CD14-positive monocyte (primary cell): ENCODE results near the gene MRS2. TPM values are rescaled to one million over a fixed set of nuclear protein-coding genes. Genes with fewer than 3 reads are reported as not detected.

Source experiments
- DNase-seq, 3 donors: peaks; one replicate each; pipeline ENCODE4 v3.0.0-alpha.2; 2011 to 2022
- H2AFZ ChIP-seq: 2 replicates; pipeline ENCODE4 v1.6.0; 2012; ENCODE audit warnings: mild to moderate bottlenecking, low read depth, low read length, inconsistent platforms; ENCODE audit not compliant: insufficient read depth, poor library complexity, severe bottlenecking
- H3K27ac ChIP-seq, 2 donors: 1 replicate in 1 of 2; 2 replicates in 1 of 2; pipeline ENCODE4 v1.5.1; 2012 to 2013; ENCODE audit warnings: low read length in 2 of 2, control low read depth in 1 of 2, inconsistent platforms in 1 of 2, low read depth in 1 of 2, mild to moderate bottlenecking in 1 of 2
- H3K27me3 ChIP-seq, 2 donors: one replicate each; pipeline versions ENCODE4 v1.6.0 to v1.6.1; 2011 to 2013; ENCODE audit warnings: low read length in 2 of 2; ENCODE audit not compliant: control insufficient read depth in 2 of 2, insufficient read depth in 2 of 2
- H3K36me3 ChIP-seq, 2 donors: replicated peaks in 1 of 2; 1 replicate in 1 of 2; 2 replicates in 1 of 2; pipeline versions ENCODE4 v1.5.1 to v1.6.1; 2012 to 2013; ENCODE audit warnings: low read length in 2 of 2, control low read depth in 1 of 2, inconsistent platforms in 1 of 2, mild to moderate bottlenecking in 1 of 2; ENCODE audit not compliant: insufficient read depth in 2 of 2, control insufficient read depth in 1 of 2
- H3K4me1 ChIP-seq, 2 donors: 1 replicate in 1 of 2; 2 replicates in 1 of 2; pipeline versions ENCODE4 v1.5.1 to v1.6.1; 2012 to 2013; ENCODE audit warnings: low read length in 2 of 2, control low read depth in 1 of 2, inconsistent platforms in 1 of 2, mild to moderate bottlenecking in 1 of 2, moderate library complexity in 1 of 2; ENCODE audit not compliant: insufficient read depth in 2 of 2, control insufficient read depth in 1 of 2
- H3K4me2 ChIP-seq: replicated peaks from 2 replicates; pipeline ENCODE3; 2012; ENCODE audit warnings: low read length, moderate library complexity, mild to moderate bottlenecking; ENCODE audit not compliant: poor library complexity, severe bottlenecking; ENCODE audit errors: extremely low read depth
- H3K4me3 ChIP-seq, 3 experiments: fragments of 200-600 bp in 1 of 3; sonication (generic) in 1 of 3; replicated peaks in 1 of 3; 1 replicate in 2 of 3; 2 replicates in 1 of 3; pipeline ENCODE4 v1.5.1; 2011 to 2013; ENCODE audit warnings: low read length in 3 of 3, mild to moderate bottlenecking in 3 of 3, control low read depth in 2 of 3, low read depth in 2 of 3, inconsistent platforms in 1 of 3, moderate library complexity in 1 of 3
- H3K79me2 ChIP-seq: 2 replicates; pipeline ENCODE4 v1.6.0; 2012; ENCODE audit warnings: mild to moderate bottlenecking, control low read depth, inconsistent platforms, low read length, moderate library complexity; ENCODE audit not compliant: insufficient read depth
- H3K9ac ChIP-seq: 2 replicates; pipeline ENCODE4 v1.6.0; 2017; ENCODE audit warnings: low read length, mild to moderate bottlenecking; ENCODE audit not compliant: insufficient read depth, poor library complexity, severe bottlenecking
- H3K9me3 ChIP-seq, 2 donors: replicated peaks in 1 of 2; 1 replicate in 1 of 2; 2 replicates in 1 of 2; pipeline versions ENCODE4 v1.5.1 to v1.6.1; 2012 to 2013; ENCODE audit warnings: low read length in 2 of 2, control low read depth in 1 of 2; ENCODE audit not compliant: control insufficient read depth in 1 of 2, insufficient read depth in 1 of 2
- H4K20me1 ChIP-seq: 2 replicates; pipeline ENCODE4 v1.6.0; 2012; ENCODE audit warnings: mild to moderate bottlenecking, low read length, control low read depth, moderate library complexity; ENCODE audit not compliant: insufficient read depth
- H3K27ac Mint-ChIP-seq, 7 donors: one replicate each; pipeline ENCODE4 v1.8.0; 2020; ENCODE audit warnings: mild to moderate bottlenecking in 7 of 7, mixed read lengths in 7 of 7, moderate library complexity in 6 of 7, inconsistent platforms in 2 of 7
- H3K27me3 Mint-ChIP-seq, 3 donors: one replicate each; pipeline ENCODE4 v1.8.0; 2021 to 2022; ENCODE audit warnings: low read depth in 3 of 3, mild to moderate bottlenecking in 3 of 3, mixed read lengths in 3 of 3, moderate library complexity in 3 of 3, inconsistent platforms in 1 of 3
- H3K36me3 Mint-ChIP-seq, 2 donors: one replicate each; pipeline ENCODE4 v1.8.0; 2020; ENCODE audit warnings: mixed read lengths in 2 of 2, inconsistent platforms in 1 of 2, mild to moderate bottlenecking in 1 of 2
- H3K4me1 Mint-ChIP-seq: one replicate; pipeline ENCODE4 v1.8.0; 2020; ENCODE audit warnings: mild to moderate bottlenecking, mixed read lengths
- H3K4me3 Mint-ChIP-seq, 2 donors: one replicate each; pipeline ENCODE4 v1.8.0; 2020; ENCODE audit warnings: mild to moderate bottlenecking in 2 of 2, mixed read lengths in 2 of 2, moderate library complexity in 1 of 2
- H3K9me3 Mint-ChIP-seq, 7 donors: one replicate each; pipeline ENCODE4 v1.8.0; 2020 to 2022; ENCODE audit warnings: mixed read lengths in 7 of 7, mild to moderate bottlenecking in 6 of 7, moderate library complexity in 6 of 7, inconsistent platforms in 2 of 7
- WGBS: methylation state at CpG from one replicate; pipeline ENCODE4 v1.1.5; 2013; ENCODE audit warnings: missing lambda C conversion rate; ENCODE audit not compliant: insufficient coverage; 5-methylcytosine and 5-hydroxymethylcytosine counted together
- intact Hi-C, 2 donors: fragments of 100-400 bp; cut with micrococcal nuclease; formaldehyde crosslinking; loops; one replicate each; pipeline versions ENCODE4 v1.15.0 to v1.15.1; 2023
- polyA plus RNA-seq, 3 donors: library from polyadenylated mRNA; depleted of rRNA in 1 of 3; unstranded in 2 of 3; stranded (reverse) in 1 of 3; fragments of 300-500 nt in 2 of 3; fragments of >200 nt in 1 of 3; fragmentation: Illumina TruSeq in 2 of 3; gene quantifications; 1 replicate in 2 of 3; 2 replicates in 1 of 3; pipeline ENCODE4 v1.2.3, GENCODE V29; 2012 to 2021
- TF ChIP-seq, protein P1 (sequence below): fragments of 200-600 bp; IDR thresholded peaks from one replicate; pipeline ENCODE4 v1.8.0; 2022; ENCODE audit warnings: antibody characterized with exemption, mild to moderate bottlenecking

The MRS2 gene
- polyA plus RNA-seq, 3 donors, result 8.6 to 21.0 (median 19.3) TPM

- Mint-ChIP-seq H3K4me3 (no peak overlapping the region), H3K27me3 (peaks cover 0 to 2% (median under 1%) of the 10 kb centered on the region in 3 donors), H3K27ac (no peak overlapping the region), H3K9me3 (no peaks in the 10 kb centered on the region), H3K4me1 (peaks cover 18% of the 10 kb centered on the region), H3K36me3 (peaks cover 7 to 8% of the 10 kb centered on the region in 2 donors)
- no peaks in the 10 kb centered on the region for H4K20me1 ChIP-seq
- H3K4me1 ChIP-seq, result peaks cover 10 to 11% of the 10 kb centered on the region in 2 donors
- TF ChIP-seq, protein P1, sequence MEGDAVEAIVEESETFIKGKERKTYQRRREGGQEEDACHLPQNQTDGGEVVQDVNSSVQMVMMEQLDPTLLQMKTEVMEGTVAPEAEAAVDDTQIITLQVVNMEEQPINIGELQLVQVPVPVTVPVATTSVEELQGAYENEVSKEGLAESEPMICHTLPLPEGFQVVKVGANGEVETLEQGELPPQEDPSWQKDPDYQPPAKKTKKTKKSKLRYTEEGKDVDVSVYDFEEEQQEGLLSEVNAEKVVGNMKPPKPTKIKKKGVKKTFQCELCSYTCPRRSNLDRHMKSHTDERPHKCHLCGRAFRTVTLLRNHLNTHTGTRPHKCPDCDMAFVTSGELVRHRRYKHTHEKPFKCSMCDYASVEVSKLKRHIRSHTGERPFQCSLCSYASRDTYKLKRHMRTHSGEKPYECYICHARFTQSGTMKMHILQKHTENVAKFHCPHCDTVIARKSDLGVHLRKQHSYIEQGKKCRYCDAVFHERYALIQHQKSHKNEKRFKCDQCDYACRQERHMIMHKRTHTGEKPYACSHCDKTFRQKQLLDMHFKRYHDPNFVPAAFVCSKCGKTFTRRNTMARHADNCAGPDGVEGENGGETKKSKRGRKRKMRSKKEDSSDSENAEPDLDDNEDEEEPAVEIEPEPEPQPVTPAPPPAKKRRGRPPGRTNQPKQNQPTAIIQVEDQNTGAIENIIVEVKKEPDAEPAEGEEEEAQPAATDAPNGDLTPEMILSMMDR, result no peak
- H3K27ac ChIP-seq, result no peak overlapping the region
- no peaks in the 10 kb centered on the region for H3K79me2 ChIP-seq
- intact Hi-C loops, result loop anchor here in 1 of 2 donors (10.0 kb wide), 1 partner anchor 262 kb away; no protein-coding TSS in a partner anchor
- no peak overlapping the region for H2AFZ ChIP-seq
- no peak overlapping the region for H3K4me2 ChIP-seq
- no peaks in the 10 kb centered on the region for H3K27me3 ChIP-seq
- H3K36me3 ChIP-seq, result no peaks in the 10 kb centered on the region
- H3K9ac ChIP-seq, result no peak overlapping the region
- H3K9me3 ChIP-seq, result no peaks in the 10 kb centered on the region
- H3K4me3 ChIP-seq, result no peak overlapping the region
- WGBS, result 95% methylated on average over 8 of the region's 9 CpGs
- DNase-seq, result no peak
These were observed 29.9 kb downstream of the MRS2 start for GRCh38 chr6:24432611-24433010.

DNA sequence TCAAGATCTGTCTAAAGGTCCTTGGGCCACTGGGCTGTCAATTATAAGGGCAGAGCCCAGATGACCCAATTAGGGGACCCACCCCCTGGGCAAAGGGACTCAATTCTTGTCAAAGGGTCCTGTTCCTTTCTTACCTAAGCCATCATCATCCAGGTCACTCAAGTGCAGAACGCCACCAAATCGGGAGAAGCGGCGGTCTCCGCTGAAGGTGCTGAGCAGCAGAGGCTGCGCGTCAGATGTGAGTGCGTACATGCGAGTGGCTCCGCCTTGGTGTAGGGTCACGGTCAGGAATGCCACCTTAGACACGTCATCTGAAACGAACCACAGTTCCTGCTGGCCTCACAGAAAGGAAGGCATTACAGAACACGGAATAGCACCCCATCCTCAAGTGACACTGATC lies 34.2 kb downstream of the MRS2 start:
- TF ChIP-seq, protein P1, result no peak
- Histone ChIP-seq H3K4me2 (no peak overlapping the region), H3K4me1 (no peaks in the 10 kb centered on the region), H4K20me1 (no peaks in the 10 kb centered on the region), H3K9me3 (no peaks in the 10 kb centered on the region), H3K27ac (no peak overlapping the region), H2AFZ (no peak overlapping the region), H3K27me3 (no peaks in the 10 kb centered on the region), H3K9ac (no peak overlapping the region), H3K36me3 (no peaks in the 10 kb centered on the region), H3K4me3 (no peak overlapping the region), H3K79me2 (no peaks in the 10 kb centered on the region)
- Mint-ChIP-seq H3K4me1 (peaks cover 2% of the 10 kb centered on the region), H3K27me3 (peaks cover 0 to 2% (median 2%) of the 10 kb centered on the region in 3 donors), H3K27ac (no peak overlapping the region), H3K4me3 (no peak overlapping the region), H3K36me3 (peaks cover 0 to 6% of the 10 kb centered on the region in 2 donors), H3K9me3 (no peaks in the 10 kb centered on the region)
- intact Hi-C loops, result loop anchor here in 1 of 2 donors (10.0 kb wide), 1 partner anchor 258 kb away; no protein-coding TSS in a partner anchor
- no peak for DNase-seq
- 93% methylated on average over 14 of the region's 14 CpGs for WGBS
